HG02610 (cell line): ENCODE results near the gene GRK1.

Experiments used
- ATAC-seq: cut with Tn5 transposase; IDR thresholded peaks from one replicate; pipeline ENCODE4 v1.9.1; 2021; ENCODE audit warnings: mild to moderate bottlenecking, moderate library complexity; ENCODE audit not compliant: unreplicated experiment

The GRK1 gene

GRCh38 chr13:113632706-113633484 is 34.1 kb upstream of the GRK1 start:
- ATAC-seq, result no peak

- ATAC-seq, result no peak
Observed at GRCh38 chr13:113633485-113633873, 33.5 kb upstream of the GRK1 start.

- no peak for ATAC-seq
Observed at GRCh38 chr13:113634279-113635047, 32.6 kb upstream of the GRK1 start.

- no peak for ATAC-seq
Observed at GRCh38 chr13:113635048-113635420, 32.0 kb upstream of the GRK1 start.

- ATAC-seq, result no peak
Observed at GRCh38 chr13:113635709-113636108, 31.3 kb upstream of the GRK1 start.

- no peak for ATAC-seq
Observed at GRCh38 chr13:113636266-113636963, 30.6 kb upstream of the GRK1 start.

- no peak for ATAC-seq
Observed at GRCh38 chr13:113637262-113638160, 29.5 kb upstream of the GRK1 start.

- no peak for ATAC-seq
Observed at GRCh38 chr13:113638173-113638746, 28.8 kb upstream of the GRK1 start.

GRCh38 chr13:113638806-113639205 is 28.2 kb upstream of the GRK1 start:
- ATAC-seq, result no peak

- ATAC-seq, result no peak
Observed at GRCh38 chr13:113639616-113640262, 27.3 kb upstream of the GRK1 start.

GRCh38 chr13:113641426-113641825 is 25.6 kb upstream of the GRK1 start:
- ATAC-seq, result no peak

GRCh38 chr13:113642563-113642962 is 24.5 kb upstream of the GRK1 start:
- ATAC-seq, result no peak

- no peak for ATAC-seq
Observed at GRCh38 chr13:113643593-113643992, 23.4 kb upstream of the GRK1 start.

GRCh38 chr13:113644800-113645199 is 22.2 kb upstream of the GRK1 start:
- ATAC-seq, result no peak

- no peak for ATAC-seq
Observed at GRCh38 chr13:113645329-113645728, 21.7 kb upstream of the GRK1 start.

GRCh38 chr13:113646376-113646775 is 20.6 kb upstream of the GRK1 start:
- ATAC-seq, result no peak

GRCh38 chr13:113646921-113647340 is 20.1 kb upstream of the GRK1 start:
- ATAC-seq, result no peak

GRCh38 chr13:113647351-113648215 is 19.4 kb upstream of the GRK1 start:
- no peak for ATAC-seq

- no peak for ATAC-seq
Observed at GRCh38 chr13:113648216-113648610, 18.8 kb upstream of the GRK1 start.
